GM19099 (cell line): ENCODE results near the gene ASPSCR1.

Experiments
- POLR2A ChIP-seq: IDR thresholded peaks from 3 replicates; pipeline ENCODE4 v1.6.1; 2011; ENCODE audit warnings: low read depth; ENCODE audit not compliant: insufficient read length; ENCODE audit errors: extremely low read depth

Gene ASPSCR1

GRCh38 chr17:82022981-82023446 is 45.6 kb downstream of the ASPSCR1 start, which contains the start of gene LRRC45:
LRRC45 (plus strand) TSS chr17:82023305; CDS start chr17:82023644, 339 bp downstream.
- no peak for TF ChIP-seq POLR2A

DNA sequence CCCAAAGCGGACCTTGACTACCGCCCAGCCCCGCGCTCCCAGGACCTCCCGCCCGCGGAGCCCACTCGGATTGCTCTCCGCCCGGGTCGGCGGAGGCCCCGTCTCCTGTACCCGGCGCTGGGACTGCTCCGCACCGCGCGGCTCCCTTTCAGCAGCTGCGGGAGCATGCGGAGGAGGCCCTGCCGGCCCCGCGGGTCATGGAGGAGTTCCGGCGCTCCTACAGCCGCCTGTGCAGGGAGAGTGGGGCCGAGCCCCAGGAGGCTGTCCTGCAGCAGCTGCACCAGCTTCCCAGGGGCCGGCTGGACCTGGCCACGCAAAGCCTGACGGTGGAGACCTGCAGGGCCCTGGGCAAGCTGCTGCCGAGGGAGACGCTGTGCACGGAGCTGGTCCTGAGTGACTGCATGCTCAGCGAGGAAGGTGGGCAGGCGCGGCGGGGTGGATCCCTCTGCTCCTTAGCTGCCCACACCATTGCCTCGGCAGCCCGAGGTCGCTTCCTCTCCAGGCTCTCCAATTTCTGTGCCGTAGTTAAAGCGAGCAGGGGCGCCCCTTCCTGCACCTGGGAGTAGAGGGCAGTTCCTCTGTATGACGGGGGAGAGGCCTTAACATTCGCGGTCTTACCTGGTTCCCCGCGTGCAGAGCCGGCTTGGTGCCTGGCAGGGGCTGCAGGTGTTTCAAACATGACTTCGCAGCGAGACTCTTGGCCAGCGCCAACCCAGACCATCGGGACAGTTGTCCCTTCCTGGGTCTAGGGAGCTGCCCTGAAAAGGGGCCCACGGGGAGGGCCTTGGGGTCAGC is 46.2 kb downstream of the ASPSCR1 start:
- no peak for TF ChIP-seq POLR2A

DNA sequence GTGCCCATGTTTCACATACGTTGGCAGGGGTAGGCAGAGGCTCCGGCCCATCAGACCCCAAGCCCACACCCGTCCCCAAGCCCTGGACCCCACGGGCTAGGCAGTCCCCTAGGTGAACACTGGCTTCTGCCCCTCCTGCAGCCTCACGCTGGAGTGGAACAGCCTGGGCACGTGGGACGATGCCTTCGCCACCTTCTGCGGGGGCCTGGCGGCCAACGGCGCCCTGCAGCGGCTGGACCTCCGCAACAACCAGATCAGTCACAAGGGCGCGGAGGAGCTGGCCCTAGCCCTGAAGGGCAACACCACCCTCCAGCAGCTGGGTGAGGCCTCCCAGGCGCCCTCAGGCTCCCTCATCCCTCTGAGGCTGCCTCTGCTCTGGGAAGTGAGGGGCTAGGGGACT is 47.4 kb downstream of the ASPSCR1 start:
- TF ChIP-seq POLR2A: no peak

GRCh38 chr17:82025401-82026107 is 48.1 kb downstream of the ASPSCR1 start:
- no peak for TF ChIP-seq POLR2A

DNA sequence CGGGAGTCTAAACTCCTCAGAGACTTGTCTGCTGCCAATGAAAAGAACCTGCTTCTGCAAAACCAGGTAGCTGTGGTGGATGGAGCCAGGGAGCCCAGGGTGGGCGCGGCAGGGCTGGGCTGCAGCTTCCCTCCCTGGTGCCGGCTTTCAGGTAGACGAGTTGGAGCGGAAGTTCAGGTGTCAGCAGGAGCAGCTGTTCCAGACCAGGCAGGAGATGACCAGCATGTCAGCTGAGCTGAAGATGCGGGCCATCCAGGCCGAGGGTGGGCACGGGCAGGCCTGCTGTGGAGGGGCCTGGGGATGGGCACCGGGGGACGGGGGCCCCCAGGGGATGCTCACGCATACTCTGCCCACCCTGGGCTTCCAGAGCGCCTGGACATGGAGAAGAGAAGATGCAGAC is 50.8 kb downstream of the ASPSCR1 start:
- TF ChIP-seq POLR2A: no peak

DNA sequence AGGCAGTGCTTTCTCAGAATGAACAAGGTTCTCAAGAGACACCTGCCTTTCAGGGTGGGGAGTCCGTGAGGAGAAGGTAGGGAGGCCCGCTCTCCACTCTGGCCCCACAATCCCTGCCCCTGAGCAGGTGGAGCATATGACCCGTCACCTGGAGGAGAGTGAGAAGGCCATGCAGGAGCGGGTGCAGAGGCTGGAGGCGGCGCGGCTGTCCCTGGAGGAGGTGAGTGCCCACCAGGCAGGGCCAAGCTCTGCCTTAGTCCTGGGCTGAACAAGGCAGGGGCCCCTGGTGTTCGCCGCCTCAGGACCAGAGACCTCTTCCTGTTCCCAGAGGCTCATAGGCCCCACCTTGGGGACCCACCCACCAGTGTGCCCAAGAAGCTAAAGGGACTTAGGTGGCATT is 51.5 kb downstream of the ASPSCR1 start:
- no peak for TF ChIP-seq POLR2A

DNA sequence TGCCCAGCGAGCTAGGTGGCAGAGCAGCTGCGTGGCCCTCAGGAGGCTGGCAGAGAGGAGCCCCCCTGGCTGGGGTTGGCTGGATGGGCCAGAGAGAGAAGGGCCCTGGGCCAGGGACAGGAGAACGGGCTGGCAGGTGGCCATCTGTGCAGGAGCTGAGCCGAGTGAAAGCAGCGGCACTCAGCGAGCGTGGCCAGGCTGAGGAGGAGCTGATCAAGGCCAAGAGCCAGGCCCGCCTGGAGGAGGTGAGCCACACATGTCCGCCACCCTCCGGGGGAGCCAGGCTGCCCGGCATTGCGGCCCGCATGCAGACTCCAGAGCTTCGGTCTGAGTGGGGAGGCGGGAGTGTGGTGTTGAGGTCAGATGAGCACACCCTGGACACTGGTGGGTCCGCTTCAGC is 52.0 kb downstream of the ASPSCR1 start:
- no peak for TF ChIP-seq POLR2A

- no peak for TF ChIP-seq POLR2A
Observed at GRCh38 chr17:82029990-82030469, 52.6 kb downstream of the ASPSCR1 start.

GRCh38 chr17:82030470-82031302 is 53.3 kb downstream of the ASPSCR1 start:
- TF ChIP-seq POLR2A: no peak

DNA sequence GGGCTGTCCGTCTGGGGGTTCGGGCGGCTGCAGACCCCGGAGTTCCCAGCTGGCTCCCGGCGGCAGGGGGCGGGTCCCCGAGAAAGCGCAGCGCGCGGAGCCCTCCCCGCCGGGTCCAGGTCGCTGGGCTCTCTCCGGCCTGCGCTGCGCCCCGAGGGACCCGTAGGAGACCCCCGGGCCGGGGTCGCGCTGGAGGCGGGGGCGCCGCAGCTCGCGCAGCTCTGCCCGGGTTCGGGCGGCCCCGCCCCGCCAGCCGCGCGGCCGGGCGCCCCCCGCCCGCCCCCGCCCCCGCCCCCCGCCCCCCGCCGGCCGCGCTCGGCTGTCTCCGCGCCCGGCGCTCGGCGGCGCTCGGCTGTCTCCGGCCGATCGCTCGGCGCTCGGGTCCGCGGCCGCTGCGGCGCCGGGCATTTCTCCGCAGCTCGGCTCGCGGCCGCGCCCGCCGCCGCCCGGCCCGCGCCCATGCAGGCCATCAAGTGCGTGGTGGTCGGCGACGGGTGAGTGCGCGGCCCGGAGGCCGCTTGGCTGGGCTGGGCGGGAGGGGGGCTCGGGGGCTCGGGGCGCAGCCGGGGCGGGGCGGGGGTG is 54.0 kb downstream of the ASPSCR1 start, which contains the start of gene RAC3:
TSS of gene RAC3 (plus strand) at position 376 of the 582 bp plus-strand sequence. CDS start at position 460, 84 bp downstream.
- no peak for TF ChIP-seq POLR2A

DNA sequence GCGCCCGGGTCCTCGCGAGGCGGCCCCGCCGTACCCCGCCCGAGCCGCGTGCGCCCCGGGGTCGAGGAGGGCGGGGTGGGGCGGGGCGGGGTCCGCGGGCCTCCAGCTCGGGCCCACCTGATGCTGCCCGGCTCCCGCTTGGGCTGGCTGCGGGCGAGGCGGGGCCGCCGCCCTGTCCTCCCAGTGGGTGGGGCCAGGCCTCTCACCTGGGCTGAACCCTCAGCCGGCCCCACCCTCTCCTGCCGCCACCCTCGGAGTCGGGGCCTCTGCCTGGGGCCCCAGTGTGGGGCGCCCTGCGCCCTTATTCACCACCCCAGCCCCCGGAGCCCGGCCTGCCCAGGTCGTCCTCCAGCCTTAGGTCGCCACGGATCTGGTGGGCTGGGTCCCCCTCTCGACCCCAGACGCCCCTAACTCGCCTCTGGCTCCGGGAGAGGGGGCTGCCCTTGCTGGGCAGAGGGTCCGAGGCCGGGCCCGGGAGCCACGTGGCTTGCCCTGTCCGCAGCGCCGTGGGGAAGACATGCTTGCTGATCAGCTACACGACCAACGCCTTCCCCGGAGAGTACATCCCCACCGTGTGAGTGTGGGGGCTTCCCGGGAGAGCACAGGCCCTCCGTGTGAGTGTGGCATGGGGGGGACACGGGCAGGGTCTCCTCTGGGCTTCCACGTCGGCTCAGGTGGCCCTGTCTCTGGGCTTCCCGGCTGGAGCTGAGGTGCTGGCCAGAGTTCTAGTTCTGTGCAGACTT is 54.6 kb downstream of the ASPSCR1 start:
- no peak for TF ChIP-seq POLR2A

DNA sequence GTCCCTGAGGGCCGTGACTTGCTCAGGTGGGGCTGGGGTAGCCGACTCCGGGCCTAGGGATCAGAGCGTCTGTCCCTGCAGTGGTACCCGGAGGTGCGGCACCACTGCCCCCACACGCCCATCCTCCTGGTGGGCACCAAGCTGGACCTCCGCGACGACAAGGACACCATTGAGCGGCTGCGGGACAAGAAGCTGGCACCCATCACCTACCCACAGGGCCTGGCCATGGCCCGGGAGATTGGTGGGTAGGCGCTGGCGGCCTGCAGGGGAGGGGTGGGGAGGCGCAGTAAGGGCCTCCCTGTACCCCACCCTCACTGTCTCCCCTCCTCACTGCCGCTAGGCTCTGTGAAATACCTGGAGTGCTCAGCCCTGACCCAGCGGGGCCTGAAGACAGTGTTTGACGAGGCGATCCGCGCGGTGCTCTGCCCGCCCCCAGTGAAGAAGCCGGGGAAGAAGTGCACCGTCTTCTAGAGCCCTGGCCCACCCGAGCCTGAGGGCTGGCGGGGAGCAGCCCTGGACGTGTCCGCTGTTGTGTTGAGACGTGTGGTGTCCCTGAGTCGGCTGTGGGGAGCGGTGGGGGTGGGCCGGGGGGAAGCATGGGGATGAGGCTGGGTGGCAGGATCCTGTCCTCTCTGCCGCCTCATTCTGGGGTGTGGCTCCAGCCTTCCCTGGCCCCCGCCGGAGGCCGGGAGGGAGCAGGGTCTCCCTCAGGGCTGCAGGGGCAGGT is 56.1 kb downstream of the ASPSCR1 start:
- TF ChIP-seq POLR2A: no peak

DNA sequence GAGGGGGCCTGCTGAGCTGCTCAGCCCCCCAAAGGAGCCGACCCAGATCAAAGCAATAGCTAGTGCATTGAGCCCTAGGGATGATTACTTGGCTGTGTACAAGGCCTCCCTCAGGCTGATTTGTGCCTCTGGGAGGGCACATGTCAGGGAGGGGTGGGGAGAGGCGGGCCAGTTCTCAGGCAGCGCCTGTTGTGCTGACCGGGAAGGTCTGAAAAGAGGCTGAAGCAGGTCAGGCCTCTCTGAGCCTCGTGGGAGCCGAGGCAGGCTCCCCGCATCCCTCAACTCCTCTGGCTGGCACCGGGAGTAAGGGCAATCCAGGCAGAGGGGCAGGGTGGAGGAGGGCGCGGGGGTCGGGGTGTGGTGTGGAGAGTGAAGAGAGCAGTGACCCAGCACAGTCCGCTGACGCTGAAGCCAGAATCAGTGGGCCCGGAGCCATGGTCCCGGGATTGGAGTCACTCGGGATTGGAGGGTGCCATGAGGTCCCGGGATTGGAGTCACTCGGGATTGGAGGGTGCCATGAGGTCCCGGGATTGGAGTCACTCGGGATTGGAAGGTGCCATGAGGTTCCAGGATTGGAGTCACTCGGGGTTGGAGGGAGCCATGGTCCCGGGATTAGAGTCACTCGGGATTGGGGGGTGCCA is 57.1 kb downstream of the ASPSCR1 start:
- TF ChIP-seq POLR2A: no peak
